GM10248 (cell line): ENCODE results near the gene TANGO2.

ENCODE experiments used
- CTCF ChIA-PET: fragments of 300-600 bp; sonication (Branson Sonifier 250); formaldehyde crosslinking; extraction: SDS; loops from one replicate; lab custom pipeline; 2021; ENCODE audit warnings: antibody characterized with exemption; lab: Yijun Ruan, JAX
- POLR2A ChIA-PET: fragments of 350-650 bp; sonication (Branson Sonifier 250); formaldehyde crosslinking; extraction: SDS; loops from one replicate; lab custom pipeline; 2020; ENCODE audit warnings: antibody characterized with exemption; lab: Yijun Ruan, JAX
- DNase-seq: peaks from one replicate; pipeline ENCODE4 v3.0.0; 2012; ENCODE audit errors: extremely low spot score
- CTCF ChIP-seq: IDR thresholded peaks from 2 replicates; pipeline ENCODE4 v1.5.1; 2012; ENCODE audit warnings: mild to moderate bottlenecking, low read depth; ENCODE audit errors: extremely low read depth, missing control alignments, control extremely low read depth

Gene TANGO2

GRCh38 chr22:20060700-20061480 lies 40.0 kb downstream of the TANGO2 start:
- CTCF ChIA-PET, result no interaction called here
- POLR2A ChIA-PET, result no interaction called here
- DNase-seq, result no peak
- no peak for TF ChIP-seq CTCF

GRCh38 chr22:20061481-20061861 lies 40.6 kb downstream of the TANGO2 start:
- ChIA-PET CTCF (no interaction called here), POLR2A (no interaction called here)
- no peak for DNase-seq
- TF ChIP-seq CTCF, result no peak

GRCh38 chr22:20062043-20062765 lies 41.3 kb downstream of the TANGO2 start:
- no peak for DNase-seq
- TF ChIP-seq CTCF, result no peak
- CTCF ChIA-PET, result no interaction called here
- POLR2A ChIA-PET, result no interaction called here

- TF ChIP-seq CTCF, result no peak
- ChIA-PET CTCF (no interaction called here), POLR2A (no interaction called here)
- no peak for DNase-seq
Measured at GRCh38 chr22:20062766-20063083, 41.8 kb downstream of the TANGO2 start.

- no peak for DNase-seq
- ChIA-PET POLR2A (no interaction called here), CTCF (no interaction called here)
- TF ChIP-seq CTCF, result no peak
Measured at GRCh38 chr22:20063271-20064139, 42.6 kb downstream of the TANGO2 start.

- ChIA-PET POLR2A (no interaction called here), CTCF (no interaction called here)
- no peak for TF ChIP-seq CTCF
Measured at GRCh38 chr22:20064140-20064480, 43.2 kb downstream of the TANGO2 start.

More at GRCh38 chr22:20064140-20064480, 43.2 kb downstream of the TANGO2 start:
- DNase-seq, result no peak
